GM18526 (cell line): Measurements from ENCODE around the gene TSPEAR.

Experiments
- POLR2A ChIP-seq: IDR thresholded peaks from 3 replicates; pipeline ENCODE4 v1.6.1; 2011; ENCODE audit not compliant: insufficient read length; ENCODE audit errors: extremely low read depth

Gene TSPEAR

DNA sequence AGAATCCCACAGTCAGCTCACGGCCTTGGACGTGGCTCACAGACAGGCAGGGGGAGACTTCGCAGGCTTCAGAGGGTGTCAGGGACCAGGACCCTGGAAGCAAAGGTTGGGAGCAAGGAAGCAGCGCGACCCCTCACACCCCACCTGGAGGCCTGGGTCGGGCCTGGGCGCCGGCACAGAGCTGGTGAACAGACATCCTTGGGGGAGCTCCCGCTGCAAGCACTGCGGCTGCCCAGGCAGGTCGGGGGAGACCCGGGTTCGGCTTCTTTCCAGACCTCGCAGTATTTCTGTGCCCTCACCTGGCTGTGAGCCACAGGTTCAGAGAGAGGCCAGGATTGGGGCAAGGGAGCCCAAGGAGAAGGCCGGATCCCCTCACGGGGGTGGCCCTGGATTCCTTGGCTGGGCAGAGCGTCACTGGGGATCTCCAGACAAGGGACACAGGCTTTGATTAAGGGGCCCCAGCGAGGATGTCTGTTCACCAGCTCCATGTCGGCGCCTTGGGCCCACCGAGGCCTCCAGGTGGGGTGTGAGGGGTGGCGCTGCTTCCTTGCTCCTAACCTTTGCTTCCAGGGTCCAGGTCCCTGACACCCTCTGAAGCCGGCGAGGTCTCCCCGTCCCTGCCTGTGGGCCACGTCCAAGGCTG lies 37.9 kb upstream of the TSPEAR start:
- TF ChIP-seq POLR2A: no peak

GRCh38 chr21:44748621-44749020 lies 37.2 kb upstream of the TSPEAR start:
- TF ChIP-seq POLR2A: no peak

- TF ChIP-seq POLR2A: no peak
Measured at GRCh38 chr21:44742418-44743153, 31.2 kb upstream of the TSPEAR start.

DNA sequence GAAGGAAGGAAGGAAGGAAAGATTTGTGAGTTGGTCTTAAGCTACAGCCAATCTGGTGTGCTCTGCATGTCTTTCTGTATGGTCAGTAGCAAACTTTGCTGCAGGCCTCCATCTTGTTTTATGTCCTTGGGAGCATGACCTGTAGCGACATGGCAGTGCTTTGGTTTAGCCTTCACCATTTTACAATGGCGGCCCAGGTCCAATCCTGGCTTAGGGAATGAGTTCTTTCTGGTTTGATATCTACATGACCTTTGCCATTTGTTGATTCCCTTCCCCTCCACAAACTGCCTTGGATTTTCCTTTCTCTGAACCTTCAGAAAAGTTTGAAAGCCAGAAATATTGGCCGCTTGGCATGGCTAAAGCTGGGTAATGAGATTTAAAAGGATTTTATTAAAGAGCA lies 30.5 kb upstream of the TSPEAR start:
- no peak for TF ChIP-seq POLR2A

GRCh38 chr21:44740742-44741141 lies 29.4 kb upstream of the TSPEAR start:
- TF ChIP-seq POLR2A: no peak

DNA sequence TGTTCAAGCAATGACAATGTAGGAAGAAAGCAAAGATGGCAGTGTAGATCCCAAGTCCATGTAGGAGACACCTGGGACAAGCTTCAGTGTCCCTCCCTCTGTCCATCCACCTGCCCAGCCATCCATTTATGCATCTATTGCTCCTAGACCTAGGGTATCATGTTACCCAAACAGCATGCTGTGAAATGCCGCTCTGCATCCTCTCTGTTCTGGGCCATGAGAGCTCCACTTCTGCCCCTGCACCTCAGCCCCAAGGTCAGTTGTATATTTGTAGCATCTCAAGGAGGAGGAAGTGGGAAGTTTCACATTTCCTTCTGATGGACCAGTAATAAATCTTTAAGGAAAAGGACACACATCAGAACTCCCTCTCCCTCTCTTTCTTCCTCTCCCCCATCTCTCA lies 27.9 kb upstream of the TSPEAR start:
- no peak for TF ChIP-seq POLR2A

- TF ChIP-seq POLR2A: no peak
Measured at GRCh38 chr21:44738621-44739020, 27.2 kb upstream of the TSPEAR start.

- no peak for TF ChIP-seq POLR2A
Measured at GRCh38 chr21:44737706-44738354, 26.5 kb upstream of the TSPEAR start.

DNA sequence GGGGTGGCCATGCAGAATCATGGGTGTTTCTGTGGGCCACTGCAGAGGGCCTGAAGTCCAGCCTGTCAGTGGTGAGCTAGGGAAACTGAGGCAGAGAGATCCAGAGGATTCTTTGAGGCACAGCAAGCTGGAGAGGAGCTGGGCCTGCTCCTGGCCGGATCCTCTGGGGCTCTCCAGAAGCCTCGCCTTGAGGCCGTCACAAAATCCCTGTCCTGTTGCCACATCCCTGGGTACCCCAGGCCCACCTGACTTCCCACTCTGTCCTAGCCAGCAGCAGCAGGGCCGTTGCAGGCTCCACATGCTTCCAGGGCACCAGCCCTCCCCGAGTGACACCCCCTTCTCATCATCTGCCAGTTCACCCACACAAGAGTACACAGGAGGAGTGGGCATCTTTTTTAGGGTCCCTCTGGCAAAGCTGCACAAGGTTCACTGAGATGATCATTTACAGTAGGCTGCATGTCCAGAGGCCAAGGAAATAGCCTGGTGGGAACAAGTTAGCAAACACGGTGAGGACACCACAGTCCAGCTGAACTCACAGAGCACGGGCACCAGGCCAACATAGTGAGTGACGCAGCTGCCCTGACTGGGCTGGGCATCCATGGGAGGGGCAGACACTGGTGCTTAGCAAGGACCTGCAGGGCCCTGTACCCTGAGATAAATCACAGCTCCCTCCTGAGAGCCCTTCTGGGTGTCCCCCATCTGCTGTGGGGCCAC lies 25.1 kb upstream of the TSPEAR start:
- TF ChIP-seq POLR2A: no peak

- no peak for TF ChIP-seq POLR2A
Measured at GRCh38 chr21:44735821-44736220, 24.4 kb upstream of the TSPEAR start.

DNA sequence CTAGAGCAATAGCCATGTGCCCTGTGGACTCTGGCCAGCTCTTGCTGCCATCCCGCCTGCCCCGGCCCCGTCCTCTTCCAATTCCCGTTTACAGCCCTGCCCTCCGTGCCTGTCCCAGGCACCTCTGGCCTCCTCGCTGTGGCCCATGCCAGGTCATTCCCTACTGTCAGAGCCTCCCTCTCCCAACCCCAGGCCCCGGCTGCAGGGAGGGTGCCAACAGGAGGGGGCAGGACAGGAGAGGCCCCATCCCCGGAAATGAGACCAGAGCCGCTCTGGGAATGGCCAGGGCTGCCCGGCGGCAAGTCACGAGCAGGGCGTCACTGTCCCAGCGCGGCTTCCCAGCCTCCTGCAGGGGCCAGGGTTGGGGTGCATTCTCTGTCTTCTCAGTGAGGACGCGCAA lies 23.5 kb upstream of the TSPEAR start:
- no peak for TF ChIP-seq POLR2A

- no peak for TF ChIP-seq POLR2A
Measured at GRCh38 chr21:44734026-44734745, 22.8 kb upstream of the TSPEAR start.

DNA sequence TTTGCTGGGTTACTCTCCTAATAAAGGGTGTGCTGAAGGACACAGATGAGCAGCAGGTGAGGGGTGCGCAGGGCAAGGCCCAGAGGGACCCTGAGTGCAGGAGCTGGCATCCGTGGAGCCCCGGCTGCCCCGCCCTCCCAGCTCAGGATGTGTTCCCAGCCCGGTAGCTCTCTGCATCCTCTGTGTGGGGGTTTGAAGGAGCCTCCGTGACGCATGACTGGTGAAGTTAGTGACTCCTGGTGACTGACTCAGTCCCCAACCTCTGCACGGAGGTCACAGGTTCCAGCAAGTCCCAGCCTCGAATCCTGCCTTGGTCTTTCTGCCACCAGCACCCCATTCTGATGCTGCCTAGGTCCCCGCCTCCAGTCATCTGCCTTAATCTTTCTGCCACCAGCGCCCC lies 21.6 kb upstream of the TSPEAR start:
- no peak for TF ChIP-seq POLR2A

- TF ChIP-seq POLR2A: no peak
Measured at GRCh38 chr21:44732263-44732662, 20.9 kb upstream of the TSPEAR start.

DNA sequence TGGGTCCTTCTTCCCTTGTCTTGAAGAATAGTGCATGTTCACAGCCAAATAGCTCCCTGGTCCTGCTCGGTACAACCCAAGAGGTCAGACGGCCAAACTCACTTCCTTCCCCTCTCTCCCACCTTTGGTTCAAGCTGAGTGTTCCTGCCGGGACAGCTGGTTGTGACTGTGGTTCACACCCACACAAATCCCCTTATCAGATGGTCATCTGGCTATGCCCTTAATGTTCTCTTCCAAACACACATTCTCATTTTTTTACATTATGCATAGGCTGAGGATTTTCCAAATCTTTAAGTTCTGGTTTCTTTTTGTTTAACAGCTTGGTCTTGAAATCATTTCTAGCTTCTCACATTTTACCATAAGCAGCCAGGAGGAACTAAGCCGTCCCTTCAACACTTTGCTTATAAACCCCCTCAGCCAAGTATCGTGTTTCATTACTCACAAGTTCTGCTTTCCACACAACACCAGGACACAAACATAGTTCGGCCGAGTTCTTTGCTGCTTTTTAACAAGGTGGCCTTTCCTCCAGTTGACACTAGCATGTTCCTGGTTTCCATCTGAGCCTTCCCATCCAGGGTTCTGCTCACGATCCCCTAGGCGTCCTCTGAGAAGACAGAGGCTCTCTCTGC lies 19.7 kb upstream of the TSPEAR start:
- TF ChIP-seq POLR2A: no peak
